ENCODE data around the gene GTF3C2. TPM values are rescaled to one million over a fixed set of nuclear protein-coding genes. Genes with fewer than 3 reads are reported as not detected.

Gene GTF3C2, protein sequence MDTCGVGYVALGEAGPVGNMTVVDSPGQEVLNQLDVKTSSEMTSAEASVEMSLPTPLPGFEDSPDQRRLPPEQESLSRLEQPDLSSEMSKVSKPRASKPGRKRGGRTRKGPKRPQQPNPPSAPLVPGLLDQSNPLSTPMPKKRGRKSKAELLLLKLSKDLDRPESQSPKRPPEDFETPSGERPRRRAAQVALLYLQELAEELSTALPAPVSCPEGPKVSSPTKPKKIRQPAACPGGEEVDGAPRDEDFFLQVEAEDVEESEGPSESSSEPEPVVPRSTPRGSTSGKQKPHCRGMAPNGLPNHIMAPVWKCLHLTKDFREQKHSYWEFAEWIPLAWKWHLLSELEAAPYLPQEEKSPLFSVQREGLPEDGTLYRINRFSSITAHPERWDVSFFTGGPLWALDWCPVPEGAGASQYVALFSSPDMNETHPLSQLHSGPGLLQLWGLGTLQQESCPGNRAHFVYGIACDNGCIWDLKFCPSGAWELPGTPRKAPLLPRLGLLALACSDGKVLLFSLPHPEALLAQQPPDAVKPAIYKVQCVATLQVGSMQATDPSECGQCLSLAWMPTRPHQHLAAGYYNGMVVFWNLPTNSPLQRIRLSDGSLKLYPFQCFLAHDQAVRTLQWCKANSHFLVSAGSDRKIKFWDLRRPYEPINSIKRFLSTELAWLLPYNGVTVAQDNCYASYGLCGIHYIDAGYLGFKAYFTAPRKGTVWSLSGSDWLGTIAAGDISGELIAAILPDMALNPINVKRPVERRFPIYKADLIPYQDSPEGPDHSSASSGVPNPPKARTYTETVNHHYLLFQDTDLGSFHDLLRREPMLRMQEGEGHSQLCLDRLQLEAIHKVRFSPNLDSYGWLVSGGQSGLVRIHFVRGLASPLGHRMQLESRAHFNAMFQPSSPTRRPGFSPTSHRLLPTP
- total RNA-seq = 10 to 100 TPM; 49.0 to 49.1 TPM

DNA sequence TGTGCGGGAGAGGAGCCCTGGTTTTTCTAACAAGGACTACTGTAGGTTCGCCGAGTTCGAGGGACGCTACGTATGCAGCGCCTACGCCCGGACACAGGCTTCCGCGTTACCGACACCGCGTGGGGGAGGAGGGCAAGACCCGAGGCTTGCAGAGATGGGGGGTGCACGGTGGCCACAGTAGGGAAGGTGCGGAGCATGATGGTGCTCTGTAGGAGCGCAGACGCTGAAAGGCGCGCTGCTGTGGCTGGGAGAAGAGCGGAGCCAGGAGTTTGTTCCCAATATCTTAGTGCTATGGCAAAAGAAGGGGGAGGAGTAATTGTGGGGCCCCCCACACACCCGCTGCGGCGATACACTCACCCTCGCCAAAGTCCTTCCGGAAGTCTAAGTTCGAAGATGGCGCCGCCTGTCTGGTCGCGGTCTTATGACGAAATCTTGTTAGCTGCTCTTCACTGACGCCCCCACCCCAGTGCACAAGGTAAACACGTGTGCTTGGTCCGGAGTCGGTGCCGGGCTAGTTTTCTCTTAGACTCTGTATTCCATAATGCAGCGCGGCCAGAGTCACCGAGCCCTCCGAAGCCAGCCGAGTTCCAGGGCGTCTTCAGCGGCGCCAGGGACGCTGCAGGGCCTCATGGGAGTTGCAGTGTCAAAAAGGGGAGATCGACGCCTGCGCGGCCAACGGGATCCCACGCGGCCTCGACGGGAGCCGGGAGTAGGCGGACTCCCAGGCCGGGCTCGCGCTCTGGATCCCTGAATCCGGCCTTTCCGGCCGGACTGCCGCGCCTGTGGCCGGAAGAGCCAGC, at the start of gene GTF3C2:
Gene GTF3C2, minus strand, starts transcription at position 383 of the 800 bp plus-strand sequence. CDS start 13,210 bp downstream, outside the sequence.
- Mint-ChIP-seq H3K27ac (peak within 1 kb of the TSS; percentile 97), H3K4me3 (peak within 1 kb of the TSS; percentile 95), H3K4me1 (peaks cover 50% of the 10 kb centered on the region), H3K36me3 (ENCODE audit: low read depth) (peaks cover 8% of the 10 kb centered on the region), H3K27me3 (no peaks in the 10 kb centered on the region), H3K9me3 (no peaks in the 10 kb centered on the region)
- CTCF ChIA-PET = interaction anchor here (1.5 to 2.3 kb wide), 2 partner anchors 13 to 23 kb away, joined by 6 to 16 read pairs; partner anchors contain the start of genes EIF2B4 and SNX17
- peak; percentile 93 for DNase-seq
- POLR2A ChIA-PET = interaction anchor here (0.7 to 3.1 kb wide), 17 partner anchors 9 to 305 kb away, joined by 3 to 67 read pairs (median 4); partner anchors contain the start of genes AGBL5, EIF2B4, MPV17 and NRBP1

DNA sequence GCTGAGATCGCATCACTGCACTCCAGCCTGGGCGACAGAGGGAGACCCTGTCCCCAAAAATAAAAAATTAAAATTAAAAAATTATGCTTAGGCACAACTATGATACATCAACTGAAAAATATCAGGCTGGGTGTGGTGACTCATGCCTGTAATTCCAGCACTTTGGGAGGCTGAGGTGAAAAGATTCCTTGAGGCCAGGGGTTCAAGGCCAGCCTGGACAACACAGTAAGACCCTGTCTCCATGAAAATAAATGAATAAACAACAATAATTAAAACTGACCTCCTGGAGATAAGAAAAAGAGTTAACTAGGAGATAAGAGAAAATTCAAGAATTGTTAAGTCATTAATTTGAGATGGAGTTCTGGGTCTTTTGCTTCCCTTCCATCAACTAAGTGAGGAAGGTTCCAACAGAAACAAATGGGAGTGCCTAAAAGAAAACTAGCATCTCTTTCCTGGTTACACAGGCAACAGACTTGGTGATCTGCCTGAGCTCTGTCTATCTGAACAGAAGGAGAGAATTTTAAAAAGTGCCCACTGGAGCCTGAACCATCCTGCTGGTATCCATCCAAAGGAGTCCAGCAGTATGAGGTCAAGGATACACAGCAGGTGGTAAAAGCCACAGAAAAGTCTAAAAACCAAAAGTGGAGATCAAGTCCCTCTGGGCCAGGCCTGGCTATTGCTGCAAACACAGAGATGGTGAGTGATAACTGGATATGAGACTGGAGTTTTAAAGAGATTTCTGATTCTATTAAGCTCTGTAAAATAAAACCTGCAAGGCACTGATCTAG, 44.0 kb upstream of the GTF3C2 start:
- Mint-ChIP-seq H3K27ac (peak overlapping the region; percentile 79), H3K27me3 (no peaks in the 10 kb centered on the region), H3K9me3 (no peaks in the 10 kb centered on the region), H3K4me1 (peaks cover 54% of the 10 kb centered on the region), H3K36me3 (ENCODE audit: low read depth) (peaks cover 54% of the 10 kb centered on the region), H3K4me3 (no peak overlapping the region)
- POLR2A ChIA-PET = interaction anchor here (0.6 to 2.5 kb wide), 6 partner anchors 9 to 30 kb away, joined by 3 to 11 read pairs (median 4); partner anchors contain the start of genes NRBP1, PPM1G and ZNF513
- CTCF ChIA-PET = interaction anchor here (0.9 to 1.6 kb wide), 3 partner anchors 10 to 29 kb away, joined by 3 to 5 read pairs (median 3); no protein-coding TSS in a partner anchor
- DNase-seq = no peak

DNA sequence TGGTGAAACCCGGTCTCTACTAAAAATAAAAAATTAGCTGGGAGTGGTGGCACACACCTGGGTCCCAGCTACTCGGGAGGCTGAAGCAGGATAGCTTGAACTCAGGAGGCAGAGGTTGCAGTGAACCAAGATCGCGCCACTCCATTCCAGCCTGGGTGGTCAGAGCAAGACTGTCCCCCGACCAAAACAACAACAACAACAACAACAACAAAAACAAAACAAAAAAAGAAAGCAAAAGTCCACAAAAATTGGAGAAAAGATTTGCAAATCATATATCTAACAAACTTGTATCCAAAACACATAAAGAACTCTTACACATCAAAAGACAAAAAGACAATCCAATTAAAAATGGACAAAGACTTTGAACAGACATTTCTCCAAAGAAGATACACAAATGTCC, 42.4 kb upstream of the GTF3C2 start:
- H3K4me1 Mint-ChIP-seq = peaks cover 49% of the 10 kb centered on the region
- peak overlapping the region; percentile 35 for H3K27ac Mint-ChIP-seq
- H3K36me3 Mint-ChIP-seq (ENCODE audit: low read depth) = peaks cover 48% of the 10 kb centered on the region
- POLR2A ChIA-PET = interaction anchor here (1.3 kb wide), 1 partner anchor 42 kb away, joined by 3 read pairs; the partner anchor contains the start of gene GTF3C2
- DNase-seq = no peak
- no peaks in the 10 kb centered on the region for H3K27me3 Mint-ChIP-seq
- H3K9me3 Mint-ChIP-seq = no peaks in the 10 kb centered on the region
- CTCF ChIA-PET = interaction anchor here (1.1 kb wide), 1 partner anchor 10 kb away, joined by 6 read pairs; the partner anchor contains the start of gene PPM1G
- no peak overlapping the region for H3K4me3 Mint-ChIP-seq

DNA sequence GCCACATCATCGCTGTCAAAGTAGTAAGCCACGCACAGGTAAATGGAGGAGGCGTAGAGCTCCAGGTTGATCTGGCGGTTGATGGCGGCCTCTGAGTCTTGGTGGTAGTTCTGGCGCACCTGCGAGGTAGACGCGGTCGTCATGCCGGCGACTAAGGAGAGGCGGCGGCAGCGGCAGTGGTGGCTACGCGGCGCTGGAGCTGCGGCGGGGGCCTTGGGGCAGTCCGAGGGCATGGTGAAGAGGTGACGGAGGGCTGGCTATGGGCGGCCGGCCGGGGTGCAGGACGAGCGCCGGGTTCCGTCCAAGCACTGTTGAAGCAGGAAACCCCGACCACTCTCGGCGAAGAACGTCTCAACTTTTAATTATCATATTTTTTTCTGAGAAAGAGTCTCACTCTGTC, 36.7 kb upstream of the GTF3C2 start:
- POLR2A ChIA-PET = no interaction called here
- Mint-ChIP-seq H3K9me3 (no peaks in the 10 kb centered on the region), H3K27ac (peak overlapping the region; percentile 51), H3K4me1 (peaks cover 50% of the 10 kb centered on the region), H3K4me3 (no peak overlapping the region), H3K36me3 (ENCODE audit: low read depth) (peaks cover 47% of the 10 kb centered on the region), H3K27me3 (no peaks in the 10 kb centered on the region)
- CTCF ChIA-PET = no interaction called here
- DNase-seq = no peak

DNA sequence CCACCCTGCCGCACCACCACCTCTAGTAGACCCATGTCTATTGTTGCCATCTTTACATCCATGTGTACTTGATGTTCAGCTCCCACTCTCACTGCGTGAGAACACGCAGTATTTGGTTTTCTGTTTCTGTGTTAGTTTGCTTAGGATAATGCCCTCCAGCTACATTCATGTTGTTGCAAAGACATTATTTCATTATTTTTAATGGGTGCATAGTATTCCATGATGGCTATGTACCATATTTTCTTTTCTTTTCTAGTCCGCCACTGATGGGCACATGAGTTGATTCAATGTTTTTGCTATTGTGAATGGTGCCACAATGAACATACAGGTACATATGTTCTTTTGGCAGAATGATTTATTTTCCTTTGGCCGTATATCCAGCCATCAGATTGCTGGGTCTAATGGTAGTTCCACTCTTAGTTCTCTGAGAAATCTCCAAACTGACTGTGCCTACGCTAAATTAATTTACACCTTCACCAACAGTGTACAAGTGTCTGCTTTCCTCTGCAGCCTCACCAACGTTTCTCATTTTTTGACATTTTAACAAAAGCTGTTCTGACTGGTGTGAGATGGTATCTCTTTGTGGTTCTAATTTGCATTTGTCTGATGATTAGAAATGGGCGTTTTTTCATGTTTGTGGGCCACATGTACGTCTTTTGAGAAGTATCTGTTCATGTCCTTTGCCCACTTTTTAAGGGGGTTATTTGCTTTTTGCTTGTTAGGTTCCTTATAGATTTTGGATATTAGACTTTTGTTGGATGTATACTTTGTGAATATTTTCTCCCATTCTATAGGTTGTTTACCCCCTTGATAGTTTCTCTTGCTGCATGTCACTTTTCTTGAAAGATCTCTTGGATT, 34.5 kb upstream of the GTF3C2 start:
- peaks cover 39% of the 10 kb centered on the region for H3K36me3 Mint-ChIP-seq (ENCODE audit: low read depth)
- H3K27ac Mint-ChIP-seq = peak overlapping the region; percentile 90
- peak overlapping the region; percentile 38 for H3K4me3 Mint-ChIP-seq
- ChIA-PET POLR2A (interaction anchor here (0.7 to 2.6 kb wide), 11 partner anchors 9 to 238 kb away, joined by 3 to 17 read pairs (median 4); partner anchors contain the start of genes CCDC121, GPN1, PPM1G and SNX17), CTCF (interaction anchor here (0.8 to 2.0 kb wide), 4 partner anchors 10 to 38 kb away, joined by 3 to 7 read pairs (median 6); partner anchors contain the start of genes NRBP1, PPM1G and ZNF513)
- no peaks in the 10 kb centered on the region for H3K27me3 Mint-ChIP-seq
- H3K4me1 Mint-ChIP-seq = peaks cover 41% of the 10 kb centered on the region
- no peak for DNase-seq
- H3K9me3 Mint-ChIP-seq = no peaks in the 10 kb centered on the region

DNA sequence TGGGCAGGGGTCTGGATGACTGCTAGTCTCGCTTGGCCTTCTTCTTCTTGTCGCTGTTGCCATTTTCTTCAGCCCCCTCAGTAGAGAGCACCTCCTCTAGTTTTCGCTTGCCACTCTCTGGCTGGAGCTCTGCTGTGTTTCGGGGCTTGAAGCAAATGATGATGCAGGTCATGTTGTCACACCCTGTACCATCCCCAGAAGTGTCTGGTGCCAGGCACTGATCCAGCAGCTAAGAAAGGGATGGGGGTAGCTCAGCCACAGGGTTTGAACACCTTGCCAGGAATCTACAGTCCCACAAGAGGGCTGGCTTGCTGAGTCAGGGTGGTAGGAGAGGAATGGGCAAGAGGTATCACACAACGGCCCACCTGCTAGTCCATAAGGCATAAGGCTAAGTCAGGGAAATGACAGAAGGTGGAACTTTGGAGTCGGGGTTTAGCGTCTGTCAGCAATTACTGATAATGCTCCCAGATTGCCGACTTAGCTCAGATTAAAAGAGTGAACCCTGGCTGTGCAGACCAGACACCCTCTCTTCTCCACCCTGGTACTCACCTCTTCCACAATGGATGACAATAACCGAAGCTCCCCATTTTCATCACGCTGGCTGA, 25.1 kb upstream of the GTF3C2 start:
- Mint-ChIP-seq H3K36me3 (ENCODE audit: low read depth) (peaks cover 74% of the 10 kb centered on the region), H3K4me3 (peak overlapping the region; percentile 87), H3K9me3 (no peaks in the 10 kb centered on the region), H3K27ac (peak overlapping the region; percentile 88), H3K27me3 (no peaks in the 10 kb centered on the region), H3K4me1 (peaks cover 37% of the 10 kb centered on the region)
- CTCF ChIA-PET = interaction anchor here (0.9 to 3.4 kb wide), 2 partner anchors 12 to 302 kb away, joined by 3 to 14 read pairs; no protein-coding TSS in a partner anchor
- POLR2A ChIA-PET = interaction anchor here (1.2 to 5.1 kb wide), 5 partner anchors 10 to 247 kb away, joined by 5 to 96 read pairs (median 24); partner anchors contain the start of genes CCDC121, EIF2B4, GPN1 and NRBP1
- no peak for DNase-seq

DNA sequence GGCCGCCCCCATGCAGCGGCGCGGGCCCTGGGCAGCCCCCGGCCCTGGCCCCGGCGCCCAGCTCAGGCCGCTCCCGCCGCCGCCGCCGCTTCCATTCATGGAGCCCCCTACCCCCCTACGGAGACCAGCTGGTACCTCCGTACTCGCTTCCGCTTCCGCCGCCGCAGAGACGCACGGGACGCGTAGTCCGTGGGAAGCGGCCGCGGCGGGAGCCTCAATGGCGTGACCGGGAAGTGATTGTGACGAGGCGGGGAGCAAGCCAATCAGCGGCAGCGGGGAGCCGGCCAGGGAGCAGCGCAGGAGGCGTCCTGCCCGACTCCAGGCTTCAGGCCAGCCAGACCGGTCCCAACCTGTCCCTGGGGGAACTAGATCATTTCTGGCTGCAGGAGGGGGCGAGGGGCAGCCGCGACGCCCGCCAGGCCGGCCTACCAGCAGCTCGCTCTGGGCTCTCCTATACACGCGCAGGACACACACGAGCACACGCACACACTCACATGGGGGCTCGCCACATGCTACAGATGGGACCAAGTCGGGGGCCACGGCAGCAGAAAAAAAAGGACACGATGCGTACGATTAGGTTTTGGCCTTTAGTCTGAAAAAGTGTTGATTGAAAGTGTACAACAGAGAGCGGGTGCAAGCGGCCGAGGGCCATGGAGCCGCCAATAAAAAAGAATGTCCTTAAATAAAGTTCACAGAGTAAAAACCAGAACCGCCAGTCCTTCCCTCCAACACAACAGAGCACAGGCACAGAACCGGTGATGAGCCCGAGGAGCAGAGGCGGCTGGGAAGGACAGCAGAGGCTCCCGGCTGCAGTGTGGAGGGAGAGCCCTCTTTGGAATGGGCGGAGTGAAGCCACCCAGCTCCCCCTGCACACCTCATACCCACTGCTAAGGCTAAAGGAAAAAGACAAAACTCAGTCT, 24.3 kb upstream of the GTF3C2 start, which contains the start of gene ZNF513:
Gene ZNF513, minus strand, starts transcription at position 109 of the 920 bp plus-strand sequence. CDS start 208 bp downstream, outside the sequence.
- POLR2A ChIA-PET = interaction anchor here (0.9 to 5.1 kb wide), 13 partner anchors 10 to 302 kb away, joined by 3 to 96 read pairs (median 10); partner anchors contain the start of genes CCDC121, EIF2B4, GPN1 and GTF3C2
- CTCF ChIA-PET = interaction anchor here (0.6 to 3.4 kb wide), 5 partner anchors 10 to 303 kb away, joined by 3 to 14 read pairs (median 5); partner anchors contain the start of genes EIF2B4 and SNX17
- DNase-seq = peak; percentile 93

DNA sequence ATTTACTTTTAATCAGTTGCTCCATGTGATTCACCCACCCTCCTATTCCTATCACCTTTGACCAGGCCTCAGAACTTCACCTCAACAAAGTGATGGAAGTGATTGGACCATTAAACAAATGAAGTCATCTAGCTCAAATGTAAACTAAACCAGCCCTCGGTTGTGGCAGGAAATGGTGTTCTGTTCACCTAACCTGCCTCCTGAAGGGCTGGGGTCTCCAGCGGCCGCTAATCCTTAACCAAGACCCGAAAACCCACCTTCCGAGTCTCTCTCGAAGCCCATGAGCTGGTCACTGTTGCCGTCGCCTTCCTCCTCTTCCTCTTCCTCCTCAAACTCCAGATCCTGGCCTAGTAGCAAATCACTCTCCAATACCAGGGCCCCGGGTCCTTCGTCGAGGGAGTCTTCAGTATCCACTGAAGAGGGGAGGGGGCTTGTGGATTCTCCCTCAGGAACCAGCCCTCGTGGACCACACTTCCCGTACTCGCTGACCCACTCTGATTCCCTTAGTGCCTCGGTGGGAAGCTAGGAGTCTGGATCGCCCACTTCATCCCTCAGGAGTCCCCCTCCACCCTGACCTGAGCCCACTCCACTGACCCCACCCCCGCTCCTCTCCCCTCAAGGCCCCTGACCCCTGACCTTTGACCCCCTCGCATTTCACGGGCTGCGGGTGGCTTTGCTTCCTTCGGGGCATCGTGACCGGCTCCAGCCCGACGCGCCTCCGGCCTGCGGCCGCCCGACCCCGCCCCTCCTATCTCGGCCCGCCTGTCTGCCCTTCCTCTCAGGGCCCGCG, 23.5 kb upstream of the GTF3C2 start:
- POLR2A ChIA-PET = interaction anchor here (0.6 to 5.1 kb wide), 18 partner anchors 10 to 404 kb away, joined by 3 to 96 read pairs (median 6); partner anchors contain the start of genes CCDC121, EIF2B4, GPN1 and GTF3C2
- peak overlapping the region; percentile 87 for H3K4me3 Mint-ChIP-seq
- peaks cover 82% of the 10 kb centered on the region for H3K36me3 Mint-ChIP-seq (ENCODE audit: low read depth)
- H3K27me3 Mint-ChIP-seq = no peaks in the 10 kb centered on the region
- H3K4me1 Mint-ChIP-seq = peaks cover 37% of the 10 kb centered on the region
- DNase-seq = peak; percentile 72
- H3K9me3 Mint-ChIP-seq = no peaks in the 10 kb centered on the region
- peak overlapping the region; percentile 92 for H3K27ac Mint-ChIP-seq
- CTCF ChIA-PET = interaction anchor here (0.6 to 3.4 kb wide), 7 partner anchors 9 to 303 kb away, joined by 3 to 14 read pairs (median 6); partner anchors contain the start of genes EIF2B4, GTF3C2 and SNX17

More for the DNA sequence above, 24.3 kb upstream of the GTF3C2 start, which contains the start of gene ZNF513:
- Mint-ChIP-seq H3K9me3 (no peaks in the 10 kb centered on the region), H3K27me3 (no peaks in the 10 kb centered on the region), H3K4me1 (peaks cover 37% of the 10 kb centered on the region), H3K36me3 (ENCODE audit: low read depth) (peaks cover 80% of the 10 kb centered on the region), H3K27ac (peak within 1 kb of the TSS; percentile 92), H3K4me3 (peak within 1 kb of the TSS; percentile 87)
